ENCODE data around the gene YPEL4.

The YPEL4 gene

DNA sequence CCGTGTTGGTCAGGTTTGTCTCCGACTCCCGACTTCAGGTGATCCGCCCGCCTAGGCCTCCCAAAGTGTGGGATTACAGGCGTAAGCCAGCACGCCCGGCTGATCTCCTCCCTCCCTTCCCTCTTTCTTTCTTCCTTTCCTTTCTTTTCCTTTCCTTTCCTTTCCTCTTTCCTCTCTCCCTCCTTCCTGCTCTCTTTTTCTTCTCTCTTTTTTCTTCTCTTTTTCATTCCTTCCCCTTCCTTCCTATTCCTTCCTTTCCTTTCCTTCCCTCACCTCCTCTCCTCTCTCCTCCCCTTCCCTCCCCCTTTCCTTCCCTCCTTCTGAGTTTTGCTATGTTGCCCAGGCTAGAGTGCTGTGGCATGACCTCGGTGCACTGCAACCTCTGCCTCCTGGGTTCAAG is 14.3 kb upstream of the YPEL4 start:
- no peak for DNase-seq (ENCODE audit: low read depth, low spot score)
- no peak overlapping the region for H3K4me3 ChIP-seq (ENCODE audit: low read depth, low read length)
- ChIA-PET CTCF (interaction anchor here (0.6 to 2.5 kb wide), 3 partner anchors 19 to 861 kb away, joined by 3 to 13 read pairs (median 3); no protein-coding TSS in a partner anchor), POLR2A (interaction anchor here (0.6 kb wide), 1 partner anchor 97 kb away, joined by 3 read pairs; no protein-coding TSS in a partner anchor)
- no peak for TF ChIP-seq CTCF (IDR thresholded peaks at IDR 0.05; ENCODE audit: insufficient read depth, low read length, missing control alignments)

DNA sequence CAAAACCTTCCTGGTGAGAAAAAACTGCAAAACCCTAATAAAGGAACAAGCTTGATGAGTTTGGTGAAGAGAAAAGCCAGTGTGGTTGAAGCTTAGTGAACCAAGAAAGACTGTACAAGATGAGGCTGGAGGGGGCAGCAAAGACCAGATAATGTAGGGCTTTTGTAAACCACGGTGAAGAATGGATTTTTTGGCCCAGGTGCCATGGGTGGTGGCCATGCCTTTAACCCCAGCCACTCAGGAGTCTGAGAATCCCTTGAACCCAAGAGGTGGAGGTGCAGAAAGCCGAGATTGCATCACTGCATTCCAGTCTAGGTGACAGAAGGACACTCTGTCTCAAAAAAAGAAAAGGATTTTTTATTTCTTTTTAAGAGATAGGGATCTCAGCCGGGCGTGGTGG is 13.2 kb upstream of the YPEL4 start:
- ChIA-PET CTCF (interaction anchor here (0.7 to 1.0 kb wide), 3 partner anchors 9 to 22 kb away, joined by 3 to 5 read pairs (median 3); no protein-coding TSS in a partner anchor), POLR2A (no interaction called here)
- TF ChIP-seq CTCF (IDR thresholded peaks at IDR 0.05; ENCODE audit: insufficient read depth, low read length, missing control alignments) = no peak
- no peak overlapping the region for H3K4me3 ChIP-seq (ENCODE audit: low read depth, low read length)
- no peak for DNase-seq (ENCODE audit: low read depth, low spot score)

DNA sequence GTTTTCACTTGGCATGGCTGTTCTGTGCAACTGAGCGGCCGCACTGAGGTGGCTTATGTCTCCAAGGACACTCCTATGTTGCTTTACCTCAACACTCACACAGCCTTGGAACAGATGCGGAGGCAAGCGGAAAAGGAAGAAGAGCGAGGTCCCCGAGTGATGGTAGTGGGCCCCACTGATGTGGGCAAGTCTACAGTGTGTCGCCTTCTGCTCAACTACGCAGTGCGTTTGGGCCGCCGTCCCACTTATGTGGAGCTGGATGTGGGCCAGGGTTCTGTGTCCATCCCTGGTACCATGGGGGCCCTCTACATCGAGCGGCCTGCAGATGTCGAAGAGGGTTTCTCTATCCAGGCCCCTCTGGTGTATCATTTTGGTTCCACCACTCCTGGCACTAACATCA is 10.0 kb upstream of the YPEL4 start:
- ChIA-PET POLR2A (no interaction called here), CTCF (interaction anchor here (1.0 to 8.0 kb wide), 3 partner anchors 15 to 201 kb away, joined by 3 to 52 read pairs (median 5); no protein-coding TSS in a partner anchor)
- TF ChIP-seq CTCF (IDR thresholded peaks at IDR 0.05; ENCODE audit: insufficient read depth, low read length, missing control alignments) = no peak
- no peak overlapping the region for H3K4me3 ChIP-seq (ENCODE audit: low read depth, low read length)
- no peak for DNase-seq (ENCODE audit: low read depth, low spot score)

GRCh38 chr11:57658023-57658361 is 8.3 kb upstream of the YPEL4 start:
- CTCF ChIA-PET = interaction anchor here (1.6 to 8.0 kb wide), 3 partner anchors 9 to 17 kb away, joined by 4 to 52 read pairs (median 16); no protein-coding TSS in a partner anchor
- no peak for DNase-seq (ENCODE audit: low read depth, low spot score)
- peak overlapping the region; percentile 88 for H3K4me3 ChIP-seq (ENCODE audit: low read depth, low read length)
- POLR2A ChIA-PET = no interaction called here
- TF ChIP-seq CTCF (IDR thresholded peaks at IDR 0.05; ENCODE audit: insufficient read depth, low read length, missing control alignments) = no peak

DNA sequence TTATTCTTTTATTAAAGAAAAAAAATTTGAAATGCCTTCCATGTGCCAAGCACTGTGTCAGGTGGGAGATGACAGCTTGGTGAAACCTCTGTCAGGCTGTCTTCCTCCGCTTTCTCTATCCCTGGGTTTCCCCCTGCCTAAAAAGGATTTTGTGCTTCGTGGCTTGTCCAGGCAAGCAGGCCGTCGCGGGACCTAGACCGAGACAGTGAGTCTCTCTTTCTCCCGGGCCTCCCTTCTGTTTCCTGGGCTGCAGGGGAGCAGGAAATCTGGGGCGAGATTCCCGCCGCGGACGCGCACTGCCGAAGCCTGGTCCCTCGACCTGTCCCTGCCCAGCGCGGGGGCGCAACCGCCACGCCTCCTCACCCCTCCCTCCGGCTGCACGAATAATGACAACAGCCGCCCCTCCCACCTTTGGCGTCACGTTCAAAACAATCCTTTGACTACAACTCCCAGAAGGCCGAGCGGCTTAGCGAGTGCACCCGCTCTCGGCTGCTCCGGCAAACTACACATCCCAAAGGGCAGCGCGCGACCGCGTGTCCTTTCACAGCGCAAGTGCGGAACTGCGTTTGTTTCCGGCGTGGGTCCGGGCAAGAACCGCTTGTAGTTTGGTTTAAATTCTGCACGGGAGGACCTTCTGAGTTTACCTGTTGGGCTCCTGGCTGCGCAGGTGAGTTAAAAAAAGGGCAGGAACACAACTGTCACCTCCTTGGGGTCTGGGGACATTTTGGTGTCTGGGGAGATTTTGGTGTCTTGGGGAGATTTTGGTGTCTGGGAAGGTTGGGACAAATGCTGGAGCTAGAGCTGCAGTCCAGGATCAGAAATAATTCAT is 7.7 kb upstream of the YPEL4 start, which contains the start of gene CLP1:
CLP1 (plus strand) TSS at position 569 of the 829 bp plus-strand sequence. CDS start 1,715 bp downstream, outside the sequence.
- POLR2A ChIA-PET = interaction anchor here (0.9 kb wide), 1 partner anchor 139 kb away, joined by 3 read pairs; no protein-coding TSS in a partner anchor
- DNase-seq (ENCODE audit: low read depth, low spot score) = peak; percentile 88
- TF ChIP-seq CTCF (IDR thresholded peaks at IDR 0.05; ENCODE audit: insufficient read depth, low read length, missing control alignments) = no peak
- CTCF ChIA-PET = interaction anchor here (1.3 to 8.0 kb wide), 5 partner anchors 10 to 89 kb away, joined by 4 to 52 read pairs (median 10); partner anchors contain the start of gene UBE2L6
- peak within 1 kb of the TSS; percentile 88 for H3K4me3 ChIP-seq (ENCODE audit: low read depth, low read length)

- CTCF ChIA-PET = interaction anchor here (1.3 to 8.0 kb wide), 4 partner anchors 10 to 89 kb away, joined by 6 to 52 read pairs (median 13); partner anchors contain the start of gene UBE2L6
- POLR2A ChIA-PET = interaction anchor here (0.9 kb wide), 1 partner anchor 138 kb away, joined by 3 read pairs; no protein-coding TSS in a partner anchor
- H3K4me3 ChIP-seq (ENCODE audit: low read depth, low read length) = peak overlapping the region; percentile 61
- DNase-seq (ENCODE audit: low read depth, low spot score) = no peak
- no peak for TF ChIP-seq CTCF (IDR thresholded peaks at IDR 0.05; ENCODE audit: insufficient read depth, low read length, missing control alignments)
These were observed 7.1 kb upstream of the YPEL4 start for GRCh38 chr11:57656885-57657193.
